HEK293 (cell line): ENCODE data around the gene S100A12.

ENCODE experiments used
- CTCF ChIA-PET: fragments of 350-600 bp; formaldehyde crosslinking; extraction: SDS; loops from one replicate; lab custom pipeline; 2021; ENCODE audit warnings: antibody characterized with exemption; lab: Yijun Ruan, JAX
- POLR2A ChIA-PET: fragments of 300-600 bp; formaldehyde crosslinking; extraction: SDS; loops from one replicate; lab custom pipeline; 2020; ENCODE audit warnings: antibody characterized with exemption, inconsistent platforms; lab: Yijun Ruan, JAX
- H3K27ac ChIP-seq: fragments of 200-500 bp; sonication (Bioruptor generic); 2 replicates; pipeline ENCODE4 v1.5.1; 2014; ENCODE audit warnings: low read depth, low read length, control low read depth, inconsistent platforms; ENCODE audit errors: extremely low read depth
- H3K36me3 ChIP-seq, 2 experiments: fragments of 200-500 bp in 1 of 2; sonication (Bioruptor generic) in 1 of 2; 1 replicate in 1 of 2; 2 replicates in 1 of 2; pipeline ENCODE4 v1.5.1; 2014 to 2017; ENCODE audit warnings: inconsistent platforms in 2 of 2, low read length in 2 of 2; ENCODE audit not compliant: control insufficient read depth in 2 of 2, insufficient read depth in 1 of 2
- H3K4me1 ChIP-seq: fragments of 200-500 bp; sonication (Bioruptor generic); 2 replicates; pipeline ENCODE4 v1.5.1; 2014; ENCODE audit warnings: mild to moderate bottlenecking, low read length, inconsistent platforms; ENCODE audit not compliant: control insufficient read depth, insufficient read depth
- H3K4me3 ChIP-seq: 2 replicates; pipeline ENCODE4 v1.5.1; 2011; ENCODE audit warnings: low read depth, mild to moderate bottlenecking, control low read depth, low read length, moderate library complexity
- H3K9me3 ChIP-seq: fragments of 200-500 bp; sonication (Bioruptor generic); 2 replicates; pipeline ENCODE4 v1.5.1; 2014; ENCODE audit warnings: low read depth, low read length, inconsistent platforms; ENCODE audit not compliant: control insufficient read depth, insufficient read depth
- BCL11A ChIP-seq: fragments of 450-650 bp; formaldehyde crosslinking; IDR thresholded peaks from 2 replicates; pipeline ENCODE4 v1.5.1; 2016; ENCODE audit warnings: low read depth, missing biosample characterization, missing genetic modification characterization
- GLIS1 ChIP-seq: fragments of 450-650 bp; formaldehyde crosslinking; IDR thresholded peaks from 2 replicates; pipeline ENCODE4 v1.5.1; 2016; ENCODE audit warnings: missing biosample characterization, missing genetic modification characterization
- HOXA7 ChIP-seq: sonication (generic); formaldehyde crosslinking; IDR thresholded peaks from 2 replicates; pipeline ENCODE4 v1.8.1; 2022; ENCODE audit warnings: missing genetic modification reagents, borderline replicate concordance
- MYNN ChIP-seq: fragments of 450-650 bp; formaldehyde crosslinking; IDR thresholded peaks from 2 replicates; pipeline ENCODE4 v1.5.1; 2016; ENCODE audit warnings: missing biosample characterization, missing genetic modification characterization, borderline replicate concordance
- OSR2 ChIP-seq: fragments of 450-650 bp; formaldehyde crosslinking; IDR thresholded peaks from 2 replicates; pipeline ENCODE4 v1.5.1; 2016; ENCODE audit warnings: missing biosample characterization, missing genetic modification characterization
- REPIN1 ChIP-seq: fragments of 450-650 bp; formaldehyde crosslinking; IDR thresholded peaks from 2 replicates; pipeline ENCODE4 v1.5.1; 2017; ENCODE audit warnings: missing biosample characterization, missing genetic modification characterization, low read depth
- TRIM28 ChIP-seq: IDR thresholded peaks from 2 replicates; pipeline ENCODE4 v1.6.1; 2011; ENCODE audit warnings: low read length, control low read depth, borderline replicate concordance
- YY1 ChIP-seq: fragments of 450-650 bp; formaldehyde crosslinking; IDR thresholded peaks from 2 replicates; pipeline ENCODE4 v1.5.1; 2018; ENCODE audit warnings: missing biosample characterization, missing genetic modification characterization
- ZBTB1 ChIP-seq: fragments of 450-650 bp; formaldehyde crosslinking; IDR thresholded peaks from 2 replicates; pipeline ENCODE4 v1.5.1; 2016; ENCODE audit warnings: missing biosample characterization, missing genetic modification characterization
- ZNF10 ChIP-seq: fragments of 450-650 bp; formaldehyde crosslinking; IDR thresholded peaks from 2 replicates; pipeline ENCODE4 v1.5.1; 2017; ENCODE audit warnings: missing biosample characterization, missing genetic modification characterization
- ZNF146 ChIP-seq: fragments of 450-650 bp; formaldehyde crosslinking; IDR thresholded peaks from 2 replicates; pipeline ENCODE4 v1.5.1; 2016; ENCODE audit warnings: missing biosample characterization, missing genetic modification characterization
- ZNF529 ChIP-seq: fragments of 450-650 bp; formaldehyde crosslinking; IDR thresholded peaks from 2 replicates; pipeline ENCODE4 v1.5.1; 2017; ENCODE audit warnings: missing genetic modification characterization, missing biosample characterization; ENCODE audit not compliant: insufficient replicate concordance
- ZNF558 ChIP-seq: fragments of 450-650 bp; formaldehyde crosslinking; IDR thresholded peaks from 2 replicates; pipeline ENCODE4 v1.5.1; 2016; ENCODE audit warnings: missing biosample characterization, missing genetic modification characterization
- ZNF621 ChIP-seq: fragments of 450-650 bp; formaldehyde crosslinking; IDR thresholded peaks from 2 replicates; pipeline ENCODE4 v1.5.1; 2017; ENCODE audit warnings: missing biosample characterization, missing genetic modification characterization
- ZNF768 ChIP-seq: fragments of 450-650 bp; formaldehyde crosslinking; IDR thresholded peaks from 2 replicates; pipeline ENCODE4 v1.5.1; 2018; ENCODE audit warnings: missing biosample characterization, mild to moderate bottlenecking, missing genetic modification characterization
- ZSCAN23 ChIP-seq: fragments of 450-650 bp; formaldehyde crosslinking; IDR thresholded peaks from 2 replicates; pipeline ENCODE4 v1.5.1; 2016; ENCODE audit warnings: missing biosample characterization, missing genetic modification characterization
- TF ChIP-seq, protein P1 (sequence below): fragments of 450-650 bp; formaldehyde crosslinking; IDR thresholded peaks from 2 replicates; pipeline ENCODE4 v1.5.1; 2016; ENCODE audit warnings: missing biosample characterization, missing genetic modification characterization
- TF ChIP-seq, protein P2 (sequence below): fragments of 450-650 bp; formaldehyde crosslinking; IDR thresholded peaks from 2 replicates; pipeline ENCODE4 v1.5.1; 2016; ENCODE audit warnings: missing biosample characterization, missing genetic modification characterization
- TF ChIP-seq, protein P3 (sequence below): fragments of 450-650 bp; formaldehyde crosslinking; IDR thresholded peaks from 2 replicates; pipeline ENCODE4 v1.5.1; 2016; ENCODE audit warnings: missing biosample characterization, missing genetic modification characterization, borderline replicate concordance
- TF ChIP-seq, protein P4 (sequence below): sonication (generic); formaldehyde crosslinking; IDR thresholded peaks from 2 replicates; pipeline ENCODE4 v1.8.1; 2022; ENCODE audit warnings: mild to moderate bottlenecking, moderate library complexity, missing genetic modification reagents
- TF ChIP-seq, protein P5 (sequence below): fragments of 450-650 bp; formaldehyde crosslinking; IDR thresholded peaks from 2 replicates; pipeline ENCODE4 v1.5.1; 2017; ENCODE audit warnings: missing biosample characterization, missing genetic modification characterization
- TF ChIP-seq, protein P6 (sequence below): fragments of 450-650 bp; formaldehyde crosslinking; IDR thresholded peaks from 2 replicates; pipeline ENCODE4 v1.5.1; 2016; ENCODE audit warnings: missing biosample characterization, missing genetic modification characterization

S100A12 gene

DNA sequence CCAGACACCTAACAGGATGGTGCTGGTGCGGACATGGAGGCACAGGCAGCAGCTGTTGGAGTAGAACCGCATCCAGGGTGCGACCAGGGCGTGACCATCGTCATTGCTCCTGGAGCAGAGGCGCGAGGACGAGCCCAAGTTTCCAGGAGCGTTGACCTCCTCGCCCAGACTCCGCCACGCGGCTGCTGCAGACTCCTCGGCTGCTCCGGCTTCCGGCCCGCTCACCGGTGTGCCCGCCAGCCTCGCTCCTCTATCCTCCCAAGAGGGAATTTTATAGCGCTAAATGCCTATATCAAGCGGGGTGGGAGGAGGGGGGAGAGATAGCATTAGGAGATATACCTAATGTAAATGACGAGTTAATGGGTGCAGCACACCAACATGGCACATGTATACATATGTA, 5.3 kb upstream of the S100A12 start (continued):
- TF ChIP-seq, protein P1, sequence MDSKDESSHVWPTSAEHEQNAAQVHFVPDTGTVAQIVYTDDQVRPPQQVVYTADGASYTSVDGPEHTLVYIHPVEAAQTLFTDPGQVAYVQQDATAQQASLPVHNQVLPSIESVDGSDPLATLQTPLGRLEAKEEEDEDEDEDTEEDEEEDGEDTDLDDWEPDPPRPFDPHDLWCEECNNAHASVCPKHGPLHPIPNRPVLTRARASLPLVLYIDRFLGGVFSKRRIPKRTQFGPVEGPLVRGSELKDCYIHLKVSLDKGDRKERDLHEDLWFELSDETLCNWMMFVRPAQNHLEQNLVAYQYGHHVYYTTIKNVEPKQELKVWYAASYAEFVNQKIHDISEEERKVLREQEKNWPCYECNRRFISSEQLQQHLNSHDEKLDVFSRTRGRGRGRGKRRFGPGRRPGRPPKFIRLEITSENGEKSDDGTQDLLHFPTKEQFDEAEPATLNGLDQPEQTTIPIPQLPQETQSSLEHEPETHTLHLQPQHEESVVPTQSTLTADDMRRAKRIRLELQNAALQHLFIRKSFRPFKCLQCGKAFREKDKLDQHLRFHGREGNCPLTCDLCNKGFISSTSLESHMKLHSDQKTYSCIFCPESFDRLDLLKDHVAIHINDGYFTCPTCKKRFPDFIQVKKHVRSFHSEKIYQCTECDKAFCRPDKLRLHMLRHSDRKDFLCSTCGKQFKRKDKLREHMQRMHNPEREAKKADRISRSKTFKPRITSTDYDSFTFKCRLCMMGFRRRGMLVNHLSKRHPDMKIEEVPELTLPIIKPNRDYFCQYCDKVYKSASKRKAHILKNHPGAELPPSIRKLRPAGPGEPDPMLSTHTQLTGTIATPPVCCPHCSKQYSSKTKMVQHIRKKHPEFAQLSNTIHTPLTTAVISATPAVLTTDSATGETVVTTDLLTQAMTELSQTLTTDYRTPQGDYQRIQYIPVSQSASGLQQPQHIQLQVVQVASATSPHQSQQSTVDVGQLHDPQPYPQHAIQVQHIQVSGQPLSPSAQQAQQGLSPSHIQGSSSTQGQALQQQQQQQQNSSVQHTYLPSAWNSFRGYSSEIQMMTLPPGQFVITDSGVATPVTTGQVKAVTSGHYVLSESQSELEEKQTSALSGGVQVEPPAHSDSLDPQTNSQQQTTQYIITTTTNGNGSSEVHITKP (tag by site-specific recombination) = no peak
- no peak for TF ChIP-seq ZNF621 (tag by site-specific recombination)

DNA sequence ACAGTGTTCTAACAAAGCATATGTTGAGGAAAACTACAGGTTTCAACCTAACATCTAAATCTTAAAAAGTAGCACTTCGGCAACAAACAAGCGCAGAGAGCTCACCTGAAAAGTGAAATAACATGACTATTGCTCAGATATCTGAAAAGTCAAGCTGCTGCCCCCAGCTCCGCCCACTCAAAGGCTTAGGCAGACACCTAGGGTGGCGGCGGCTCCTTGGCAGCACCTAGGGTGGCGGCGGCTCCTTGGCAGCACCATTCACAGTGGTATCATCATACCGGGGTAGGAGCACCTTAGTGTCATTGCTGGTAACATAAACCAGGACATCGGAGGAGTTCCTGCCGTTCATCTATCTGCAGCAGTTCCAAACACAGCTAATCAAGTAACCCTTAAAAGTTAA, 4.2 kb upstream of the S100A12 start:
- Histone ChIP-seq H3K36me3 (no peaks in the 10 kb centered on the region), H3K4me1 (no peaks in the 10 kb centered on the region), H3K9me3 (peaks cover 3% of the 10 kb centered on the region; the same call in 1 of the 2 replicates), H3K27ac (no peak overlapping the region), H3K4me3 (no peak overlapping the region)
- POLR2A ChIA-PET = no interaction called here
- CTCF ChIA-PET = no interaction called here
- TF ChIP-seq, protein P2, sequence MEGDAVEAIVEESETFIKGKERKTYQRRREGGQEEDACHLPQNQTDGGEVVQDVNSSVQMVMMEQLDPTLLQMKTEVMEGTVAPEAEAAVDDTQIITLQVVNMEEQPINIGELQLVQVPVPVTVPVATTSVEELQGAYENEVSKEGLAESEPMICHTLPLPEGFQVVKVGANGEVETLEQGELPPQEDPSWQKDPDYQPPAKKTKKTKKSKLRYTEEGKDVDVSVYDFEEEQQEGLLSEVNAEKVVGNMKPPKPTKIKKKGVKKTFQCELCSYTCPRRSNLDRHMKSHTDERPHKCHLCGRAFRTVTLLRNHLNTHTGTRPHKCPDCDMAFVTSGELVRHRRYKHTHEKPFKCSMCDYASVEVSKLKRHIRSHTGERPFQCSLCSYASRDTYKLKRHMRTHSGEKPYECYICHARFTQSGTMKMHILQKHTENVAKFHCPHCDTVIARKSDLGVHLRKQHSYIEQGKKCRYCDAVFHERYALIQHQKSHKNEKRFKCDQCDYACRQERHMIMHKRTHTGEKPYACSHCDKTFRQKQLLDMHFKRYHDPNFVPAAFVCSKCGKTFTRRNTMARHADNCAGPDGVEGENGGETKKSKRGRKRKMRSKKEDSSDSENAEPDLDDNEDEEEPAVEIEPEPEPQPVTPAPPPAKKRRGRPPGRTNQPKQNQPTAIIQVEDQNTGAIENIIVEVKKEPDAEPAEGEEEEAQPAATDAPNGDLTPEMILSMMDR (tag by site-specific recombination) = no peak
- TF ChIP-seq, protein P3, sequence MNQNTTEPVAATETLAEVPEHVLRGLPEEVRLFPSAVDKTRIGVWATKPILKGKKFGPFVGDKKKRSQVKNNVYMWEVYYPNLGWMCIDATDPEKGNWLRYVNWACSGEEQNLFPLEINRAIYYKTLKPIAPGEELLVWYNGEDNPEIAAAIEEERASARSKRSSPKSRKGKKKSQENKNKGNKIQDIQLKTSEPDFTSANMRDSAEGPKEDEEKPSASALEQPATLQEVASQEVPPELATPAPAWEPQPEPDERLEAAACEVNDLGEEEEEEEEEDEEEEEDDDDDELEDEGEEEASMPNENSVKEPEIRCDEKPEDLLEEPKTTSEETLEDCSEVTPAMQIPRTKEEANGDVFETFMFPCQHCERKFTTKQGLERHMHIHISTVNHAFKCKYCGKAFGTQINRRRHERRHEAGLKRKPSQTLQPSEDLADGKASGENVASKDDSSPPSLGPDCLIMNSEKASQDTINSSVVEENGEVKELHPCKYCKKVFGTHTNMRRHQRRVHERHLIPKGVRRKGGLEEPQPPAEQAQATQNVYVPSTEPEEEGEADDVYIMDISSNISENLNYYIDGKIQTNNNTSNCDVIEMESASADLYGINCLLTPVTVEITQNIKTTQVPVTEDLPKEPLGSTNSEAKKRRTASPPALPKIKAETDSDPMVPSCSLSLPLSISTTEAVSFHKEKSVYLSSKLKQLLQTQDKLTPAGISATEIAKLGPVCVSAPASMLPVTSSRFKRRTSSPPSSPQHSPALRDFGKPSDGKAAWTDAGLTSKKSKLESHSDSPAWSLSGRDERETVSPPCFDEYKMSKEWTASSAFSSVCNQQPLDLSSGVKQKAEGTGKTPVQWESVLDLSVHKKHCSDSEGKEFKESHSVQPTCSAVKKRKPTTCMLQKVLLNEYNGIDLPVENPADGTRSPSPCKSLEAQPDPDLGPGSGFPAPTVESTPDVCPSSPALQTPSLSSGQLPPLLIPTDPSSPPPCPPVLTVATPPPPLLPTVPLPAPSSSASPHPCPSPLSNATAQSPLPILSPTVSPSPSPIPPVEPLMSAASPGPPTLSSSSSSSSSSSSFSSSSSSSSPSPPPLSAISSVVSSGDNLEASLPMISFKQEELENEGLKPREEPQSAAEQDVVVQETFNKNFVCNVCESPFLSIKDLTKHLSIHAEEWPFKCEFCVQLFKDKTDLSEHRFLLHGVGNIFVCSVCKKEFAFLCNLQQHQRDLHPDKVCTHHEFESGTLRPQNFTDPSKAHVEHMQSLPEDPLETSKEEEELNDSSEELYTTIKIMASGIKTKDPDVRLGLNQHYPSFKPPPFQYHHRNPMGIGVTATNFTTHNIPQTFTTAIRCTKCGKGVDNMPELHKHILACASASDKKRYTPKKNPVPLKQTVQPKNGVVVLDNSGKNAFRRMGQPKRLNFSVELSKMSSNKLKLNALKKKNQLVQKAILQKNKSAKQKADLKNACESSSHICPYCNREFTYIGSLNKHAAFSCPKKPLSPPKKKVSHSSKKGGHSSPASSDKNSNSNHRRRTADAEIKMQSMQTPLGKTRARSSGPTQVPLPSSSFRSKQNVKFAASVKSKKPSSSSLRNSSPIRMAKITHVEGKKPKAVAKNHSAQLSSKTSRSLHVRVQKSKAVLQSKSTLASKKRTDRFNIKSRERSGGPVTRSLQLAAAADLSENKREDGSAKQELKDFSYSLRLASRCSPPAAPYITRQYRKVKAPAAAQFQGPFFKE = no peak
- no peak for TF ChIP-seq BCL11A (tag by site-specific recombination)
- TF ChIP-seq GLIS1 = no peak
- no peak for TF ChIP-seq ZNF529 (tag by site-specific recombination)
- no peak for TF ChIP-seq ZNF768 (tag by site-specific recombination)
- TF ChIP-seq ZNF10 (tag by site-specific recombination) = no peak
- no peak for TF ChIP-seq YY1 (tag by site-specific recombination)
- TF ChIP-seq, protein P4, sequence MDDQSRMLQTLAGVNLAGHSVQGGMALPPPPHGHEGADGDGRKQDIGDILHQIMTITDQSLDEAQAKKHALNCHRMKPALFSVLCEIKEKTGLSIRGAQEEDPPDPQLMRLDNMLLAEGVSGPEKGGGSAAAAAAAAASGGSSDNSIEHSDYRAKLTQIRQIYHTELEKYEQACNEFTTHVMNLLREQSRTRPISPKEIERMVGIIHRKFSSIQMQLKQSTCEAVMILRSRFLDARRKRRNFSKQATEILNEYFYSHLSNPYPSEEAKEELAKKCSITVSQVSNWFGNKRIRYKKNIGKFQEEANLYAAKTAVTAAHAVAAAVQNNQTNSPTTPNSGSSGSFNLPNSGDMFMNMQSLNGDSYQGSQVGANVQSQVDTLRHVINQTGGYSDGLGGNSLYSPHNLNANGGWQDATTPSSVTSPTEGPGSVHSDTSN = no peak
- TF ChIP-seq TRIM28 = no peak
- TF ChIP-seq, protein P5, sequence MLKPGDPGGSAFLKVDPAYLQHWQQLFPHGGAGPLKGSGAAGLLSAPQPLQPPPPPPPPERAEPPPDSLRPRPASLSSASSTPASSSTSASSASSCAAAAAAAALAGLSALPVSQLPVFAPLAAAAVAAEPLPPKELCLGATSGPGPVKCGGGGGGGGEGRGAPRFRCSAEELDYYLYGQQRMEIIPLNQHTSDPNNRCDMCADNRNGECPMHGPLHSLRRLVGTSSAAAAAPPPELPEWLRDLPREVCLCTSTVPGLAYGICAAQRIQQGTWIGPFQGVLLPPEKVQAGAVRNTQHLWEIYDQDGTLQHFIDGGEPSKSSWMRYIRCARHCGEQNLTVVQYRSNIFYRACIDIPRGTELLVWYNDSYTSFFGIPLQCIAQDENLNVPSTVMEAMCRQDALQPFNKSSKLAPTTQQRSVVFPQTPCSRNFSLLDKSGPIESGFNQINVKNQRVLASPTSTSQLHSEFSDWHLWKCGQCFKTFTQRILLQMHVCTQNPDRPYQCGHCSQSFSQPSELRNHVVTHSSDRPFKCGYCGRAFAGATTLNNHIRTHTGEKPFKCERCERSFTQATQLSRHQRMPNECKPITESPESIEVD (tag by site-specific recombination) = no peak
- TF ChIP-seq, protein P6, sequence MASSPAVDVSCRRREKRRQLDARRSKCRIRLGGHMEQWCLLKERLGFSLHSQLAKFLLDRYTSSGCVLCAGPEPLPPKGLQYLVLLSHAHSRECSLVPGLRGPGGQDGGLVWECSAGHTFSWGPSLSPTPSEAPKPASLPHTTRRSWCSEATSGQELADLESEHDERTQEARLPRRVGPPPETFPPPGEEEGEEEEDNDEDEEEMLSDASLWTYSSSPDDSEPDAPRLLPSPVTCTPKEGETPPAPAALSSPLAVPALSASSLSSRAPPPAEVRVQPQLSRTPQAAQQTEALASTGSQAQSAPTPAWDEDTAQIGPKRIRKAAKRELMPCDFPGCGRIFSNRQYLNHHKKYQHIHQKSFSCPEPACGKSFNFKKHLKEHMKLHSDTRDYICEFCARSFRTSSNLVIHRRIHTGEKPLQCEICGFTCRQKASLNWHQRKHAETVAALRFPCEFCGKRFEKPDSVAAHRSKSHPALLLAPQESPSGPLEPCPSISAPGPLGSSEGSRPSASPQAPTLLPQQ (tag by site-specific recombination) = no peak
- no peak for TF ChIP-seq OSR2
- TF ChIP-seq ZSCAN23 = no peak
- no peak for TF ChIP-seq ZNF558 (tag by site-specific recombination)
- TF ChIP-seq ZNF146 = no peak
- TF ChIP-seq ZBTB1 (tag by site-specific recombination) = no peak
- TF ChIP-seq HOXA7 (CRISPR knock-in tag) = no peak
- TF ChIP-seq REPIN1 (tag by site-specific recombination) = no peak
- TF ChIP-seq MYNN (tag by site-specific recombination) = no peak
